ENCODE data around the gene CLUH. TPM values are rescaled to one million over a fixed set of nuclear protein-coding genes. Genes with fewer than 3 reads are reported as not detected.

The CLUH gene
- total RNA-seq, 1 donor from 2014 or later, result 41.9 TPM

DNA sequence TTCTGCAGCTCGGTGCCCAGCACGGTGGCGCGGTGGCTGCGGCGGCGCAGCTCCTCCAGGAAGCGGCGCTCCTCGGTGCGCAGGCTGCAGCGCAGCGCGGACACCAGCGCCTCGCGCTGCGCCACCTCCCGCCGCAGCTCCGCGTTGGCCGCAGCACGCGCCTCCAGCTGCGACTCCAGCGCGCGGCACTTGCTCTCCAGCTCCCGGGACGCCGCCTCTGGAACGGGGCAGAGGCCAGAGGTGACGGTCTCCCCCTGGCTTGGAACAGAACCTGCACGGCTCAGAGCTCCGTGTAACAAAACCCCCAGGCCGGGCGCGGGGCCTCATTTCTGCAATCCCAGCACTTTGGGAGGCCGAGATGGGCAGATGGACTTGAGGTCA is 13.2 kb upstream of the CLUH start:
- FAIRE-seq, result no peak
- DNase-seq (ENCODE audit: low read depth), result peak; percentile 43

DNA sequence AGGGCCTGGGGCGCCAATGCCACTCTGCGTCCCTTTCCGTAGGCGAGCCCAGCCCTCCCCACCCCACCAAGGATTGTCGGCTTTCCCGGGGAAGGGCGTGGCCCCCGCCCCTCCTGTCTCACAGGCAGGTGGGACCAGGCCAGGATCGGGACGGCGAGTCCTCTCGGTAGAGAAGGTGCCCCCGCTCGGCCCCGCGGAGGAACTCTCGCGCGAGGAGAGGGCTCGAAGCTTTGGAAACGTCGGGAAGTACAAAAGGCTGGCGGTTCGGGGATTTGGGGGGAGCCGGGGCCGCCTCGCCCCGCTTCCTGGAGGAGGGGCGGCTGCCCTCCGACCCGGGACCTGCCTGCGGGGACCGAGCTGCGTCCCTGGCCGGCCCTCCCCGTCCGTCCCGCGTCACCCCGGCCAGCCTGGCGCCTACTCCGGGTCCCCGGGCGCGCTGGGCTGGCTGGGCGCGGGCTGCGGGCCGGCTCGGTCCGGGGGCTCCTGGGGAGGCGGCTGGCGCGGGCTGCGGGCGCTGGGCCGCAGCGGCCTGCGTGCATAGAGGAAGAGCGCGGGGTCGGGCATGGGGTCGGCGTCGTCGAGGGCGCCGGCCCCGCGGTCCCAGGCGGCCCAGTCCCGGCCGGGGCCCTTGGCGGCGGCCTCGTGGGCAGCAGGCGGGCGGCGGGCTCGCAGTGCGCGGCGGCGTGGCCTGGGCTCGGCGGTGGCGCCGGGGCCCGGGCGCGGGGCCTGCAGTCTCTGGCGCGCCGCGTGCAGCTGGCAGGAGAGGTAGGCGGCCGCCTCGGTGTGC is 12.6 kb upstream of the CLUH start:
- TF ChIP-seq, protein P1, sequence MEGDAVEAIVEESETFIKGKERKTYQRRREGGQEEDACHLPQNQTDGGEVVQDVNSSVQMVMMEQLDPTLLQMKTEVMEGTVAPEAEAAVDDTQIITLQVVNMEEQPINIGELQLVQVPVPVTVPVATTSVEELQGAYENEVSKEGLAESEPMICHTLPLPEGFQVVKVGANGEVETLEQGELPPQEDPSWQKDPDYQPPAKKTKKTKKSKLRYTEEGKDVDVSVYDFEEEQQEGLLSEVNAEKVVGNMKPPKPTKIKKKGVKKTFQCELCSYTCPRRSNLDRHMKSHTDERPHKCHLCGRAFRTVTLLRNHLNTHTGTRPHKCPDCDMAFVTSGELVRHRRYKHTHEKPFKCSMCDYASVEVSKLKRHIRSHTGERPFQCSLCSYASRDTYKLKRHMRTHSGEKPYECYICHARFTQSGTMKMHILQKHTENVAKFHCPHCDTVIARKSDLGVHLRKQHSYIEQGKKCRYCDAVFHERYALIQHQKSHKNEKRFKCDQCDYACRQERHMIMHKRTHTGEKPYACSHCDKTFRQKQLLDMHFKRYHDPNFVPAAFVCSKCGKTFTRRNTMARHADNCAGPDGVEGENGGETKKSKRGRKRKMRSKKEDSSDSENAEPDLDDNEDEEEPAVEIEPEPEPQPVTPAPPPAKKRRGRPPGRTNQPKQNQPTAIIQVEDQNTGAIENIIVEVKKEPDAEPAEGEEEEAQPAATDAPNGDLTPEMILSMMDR (IDR thresholded peaks at IDR 0.05; ENCODE audit: insufficient read depth, low read length, severe bottlenecking), result no peak
- Histone ChIP-seq H3K27me3 (ENCODE audit: control insufficient read depth, insufficient read depth, low read length) (no peaks in the 10 kb centered on the region), H3K36me3 (ENCODE audit: control insufficient read depth, insufficient read depth, low read length) (no peaks in the 10 kb centered on the region), H3K4me3 (ENCODE audit: low read depth, low read length) (peak overlapping the region; percentile 28)
- DNase-seq (ENCODE audit: low read depth), result no peak
- no peak for FAIRE-seq

More for the DNA sequence above, 13.2 kb upstream of the CLUH start:
- TF ChIP-seq, protein P1 (IDR thresholded peaks at IDR 0.05; ENCODE audit: insufficient read depth, low read length, severe bottlenecking), result peak; percentile 20
- H3K4me3 ChIP-seq (ENCODE audit: low read depth, low read length), result peak overlapping the region; percentile 20
- H3K36me3 ChIP-seq (ENCODE audit: control insufficient read depth, insufficient read depth, low read length), result no peaks in the 10 kb centered on the region
- H3K27me3 ChIP-seq (ENCODE audit: control insufficient read depth, insufficient read depth, low read length), result no peaks in the 10 kb centered on the region

DNA sequence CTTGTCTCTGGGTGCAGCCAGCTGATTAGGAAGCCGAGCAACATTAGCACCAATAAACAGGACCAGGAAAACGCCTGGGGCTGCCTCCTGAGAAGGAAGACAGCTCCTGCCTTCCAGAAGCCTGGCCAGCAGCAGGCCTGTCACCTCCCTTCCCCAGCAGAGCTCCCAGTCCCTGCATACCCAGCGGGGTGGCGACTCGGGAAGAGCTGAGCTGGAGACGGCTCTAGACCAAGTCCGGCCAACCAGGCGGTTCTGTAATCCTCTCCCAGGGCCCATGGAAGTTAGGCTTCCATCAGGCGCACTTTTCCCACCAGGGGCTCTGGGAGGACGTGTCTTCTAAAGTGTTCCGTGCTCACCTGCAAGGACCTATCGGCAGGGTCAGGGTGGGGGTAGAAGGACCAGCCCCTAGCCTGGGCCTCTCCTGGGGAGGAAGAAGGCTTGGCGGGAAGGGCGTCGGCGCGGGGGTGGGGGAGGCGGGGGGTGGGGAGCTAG is 12.0 kb upstream of the CLUH start:
- no peak overlapping the region for H3K4me3 ChIP-seq (ENCODE audit: low read depth, low read length)
- no peak for FAIRE-seq

DNA sequence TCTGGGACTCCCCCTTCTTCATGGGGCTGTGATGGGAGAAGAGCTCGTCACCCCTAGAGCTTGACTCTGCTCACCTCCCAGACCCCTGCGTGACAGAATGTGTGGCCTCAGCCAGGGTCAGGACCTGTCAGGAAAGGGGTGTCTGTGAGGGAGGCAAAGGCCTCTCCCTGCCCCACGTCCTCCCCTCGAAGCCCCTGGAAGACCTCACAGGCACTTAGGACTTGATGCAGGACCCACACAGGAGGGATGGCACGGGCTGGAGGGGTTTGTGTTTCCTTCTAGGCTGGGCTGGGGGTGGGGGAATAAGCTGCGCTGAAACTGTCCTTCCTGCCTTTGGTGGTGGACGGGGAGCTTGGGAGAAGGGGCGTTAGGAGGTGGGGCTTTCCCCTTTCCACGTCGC is 11.0 kb upstream of the CLUH start:
- H3K27me3 ChIP-seq (ENCODE audit: control insufficient read depth, insufficient read depth, low read length), result no peaks in the 10 kb centered on the region
- FAIRE-seq (no peak), DNase-seq (ENCODE audit: low read depth) (no peak)
- TF ChIP-seq, protein P1 (IDR thresholded peaks at IDR 0.05; ENCODE audit: insufficient read depth, low read length, severe bottlenecking), result no peak
- no peak overlapping the region for H3K4me3 ChIP-seq (ENCODE audit: low read depth, low read length)
- no peaks in the 10 kb centered on the region for H3K36me3 ChIP-seq (ENCODE audit: control insufficient read depth, insufficient read depth, low read length)

More for the DNA sequence above, 12.0 kb upstream of the CLUH start:
- TF ChIP-seq, protein P1 (IDR thresholded peaks at IDR 0.05; ENCODE audit: insufficient read depth, low read length, severe bottlenecking), result no peak
- no peaks in the 10 kb centered on the region for H3K27me3 ChIP-seq (ENCODE audit: control insufficient read depth, insufficient read depth, low read length)
- DNase-seq (ENCODE audit: low read depth), result no peak
- H3K36me3 ChIP-seq (ENCODE audit: control insufficient read depth, insufficient read depth, low read length), result no peaks in the 10 kb centered on the region

DNA sequence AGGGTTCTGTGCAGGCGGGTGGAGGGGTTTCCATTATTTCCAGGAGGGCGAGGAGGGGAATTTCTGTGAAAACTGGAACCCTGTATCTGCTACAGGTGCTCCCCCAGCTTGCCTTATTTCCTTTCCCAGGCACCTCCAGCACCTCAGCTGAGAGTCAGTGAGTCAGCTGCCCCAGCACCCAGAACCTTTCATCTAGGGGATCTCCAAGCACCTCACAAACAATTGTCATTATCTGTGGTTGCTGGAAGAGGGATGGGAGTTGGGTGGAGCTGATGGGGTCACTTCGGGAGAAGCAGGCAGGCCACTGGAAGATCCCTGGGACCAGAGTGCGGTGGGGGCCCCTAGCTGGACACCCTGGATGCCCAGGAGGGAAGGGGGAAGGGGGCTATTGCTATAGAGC is 10.0 kb upstream of the CLUH start:
- no peaks in the 10 kb centered on the region for H3K27me3 ChIP-seq (ENCODE audit: control insufficient read depth, insufficient read depth, low read length)
- FAIRE-seq, result no peak
- H3K36me3 ChIP-seq (ENCODE audit: control insufficient read depth, insufficient read depth, low read length), result no peaks in the 10 kb centered on the region
- DNase-seq (ENCODE audit: low read depth), result no peak
- TF ChIP-seq, protein P1 (IDR thresholded peaks at IDR 0.05; ENCODE audit: insufficient read depth, low read length, severe bottlenecking), result no peak
- H3K4me3 ChIP-seq (ENCODE audit: low read depth, low read length), result no peak overlapping the region

All from bronchial epithelial cell (primary cell).